Kidney tubule cell (primary cell): ENCODE measurements around the gene LIMA1.

Source experiments
- DNase-seq: peaks from one replicate; pipeline ENCODE4 v3.0.0-alpha.2; 2018; ENCODE audit warnings: low spot score

LIMA1 gene

GRCh38 chr12:50132505-50133135 lies 150.7 kb downstream of the LIMA1 start:
- peak; percentile 55 for DNase-seq

- DNase-seq, result no peak
Measured at GRCh38 chr12:50129290-50129689, 154.0 kb downstream of the LIMA1 start.

GRCh38 chr12:50127546-50127945 lies 155.8 kb downstream of the LIMA1 start:
- no peak for DNase-seq
